Mucosa of rectum (tissue), 2 donors: ENCODE measurements around the gene FAM111B.

Experiments
- H3K27ac ChIP-seq, 2 donors: one replicate each; pipeline ENCODE4 v1.7.0; 2013; ENCODE audit warnings: inconsistent platforms in 2 of 2, low read depth in 2 of 2, low read length in 2 of 2
- H3K27me3 ChIP-seq, 2 donors: one replicate each; pipeline ENCODE4 v1.7.0; 2013; ENCODE audit warnings: low read length in 2 of 2; ENCODE audit not compliant: control insufficient read depth in 2 of 2, insufficient read depth in 2 of 2
- H3K36me3 ChIP-seq, 2 donors: one replicate each; pipeline ENCODE4 v1.7.0; 2013; ENCODE audit warnings: low read length in 2 of 2; ENCODE audit not compliant: control insufficient read depth in 2 of 2, insufficient read depth in 2 of 2
- H3K4me1 ChIP-seq, 2 donors: one replicate each; pipeline ENCODE4 v1.7.0; 2013; ENCODE audit warnings: low read length in 2 of 2, mild to moderate bottlenecking in 1 of 2; ENCODE audit not compliant: control insufficient read depth in 2 of 2, insufficient read depth in 2 of 2
- H3K4me3 ChIP-seq, 2 donors: one replicate each; pipeline ENCODE4 v1.7.0; 2013; ENCODE audit warnings: low read length in 2 of 2
- H3K9ac ChIP-seq, 2 donors: one replicate each; pipeline ENCODE4 v1.7.0; 2013; ENCODE audit warnings: low read length in 2 of 2, low read depth in 1 of 2, mild to moderate bottlenecking in 1 of 2
- H3K9me3 ChIP-seq, 2 donors: one replicate each; pipeline ENCODE4 v1.7.0; 2013; ENCODE audit warnings: low read length in 2 of 2; ENCODE audit not compliant: control insufficient read depth in 2 of 2
- donor health status: healthy.
- donor health status: Normal muscosa, but diverticular disease.

Gene FAM111B

GRCh38 chr11:59174664-59175033 is 67.6 kb downstream of the FAM111B start:
- no peaks in the 10 kb centered on the region for H3K27me3 ChIP-seq
- H3K4me3 ChIP-seq, result peak overlapping the region; percentile 52 to 78
- peak overlapping the region; percentile 94 to 96 for H3K27ac ChIP-seq
- peak overlapping the region; percentile 35 to 77 for H3K9ac ChIP-seq
- peaks cover 33 to 38% of the 10 kb centered on the region in 2 donors for H3K4me1 ChIP-seq
- H3K36me3 ChIP-seq, result peaks cover 10 to 17% of the 10 kb centered on the region in 2 donors
- peaks cover 0 to 1% of the 10 kb centered on the region in 2 donors for H3K9me3 ChIP-seq

GRCh38 chr11:59175091-59175501 is 68.1 kb downstream of the FAM111B start:
- peaks cover 0 to 1% of the 10 kb centered on the region in 2 donors for H3K9me3 ChIP-seq
- peaks cover 10 to 17% of the 10 kb centered on the region in 2 donors for H3K36me3 ChIP-seq
- peak overlapping the region; percentile 52 to 78 for H3K4me3 ChIP-seq
- peak overlapping the region; percentile 94 to 96 for H3K27ac ChIP-seq
- H3K4me1 ChIP-seq, result peaks cover 33 to 38% of the 10 kb centered on the region in 2 donors
- peak overlapping the region; percentile 35 to 77 for H3K9ac ChIP-seq
- no peaks in the 10 kb centered on the region for H3K27me3 ChIP-seq

GRCh38 chr11:59176330-59176729 is 69.3 kb downstream of the FAM111B start:
- Histone ChIP-seq H3K36me3 (peaks cover 10 to 18% of the 10 kb centered on the region in 2 donors), H3K4me1 (peaks cover 33 to 38% of the 10 kb centered on the region in 2 donors), H3K27me3 (no peaks in the 10 kb centered on the region), H3K27ac (peak overlapping the region; percentile 94 to 96), H3K9me3 (peaks cover 0 to 1% of the 10 kb centered on the region in 2 donors), H3K4me3 (no peak overlapping the region), H3K9ac (no peak overlapping the region)
